Endothelial cell of umbilical vein (primary cell): Measurements from ENCODE around the gene LCTL. TPM values are rescaled to one million over a fixed set of nuclear protein-coding genes. Genes with fewer than 3 reads are reported as not detected.

Experiments used
- BruUV-seq: library from RNA; stranded (reverse); fragments of 400-500 nt; replicated peaks from 2 replicates; lab custom pipeline; 2021; lab: Mats Ljungman, UMichigan
- CTCF ChIA-PET: fragments of 300-600, 350-600 bp; sonication (Branson Sonifier 250); formaldehyde crosslinking; loops from one replicate; lab custom pipeline; 2021; ENCODE audit warnings: antibody characterized with exemption, inconsistent platforms; lab: Charles Lee
- POLR2A ChIA-PET: fragments of 300-600, 350-600 bp; sonication (Branson Sonifier 250); formaldehyde crosslinking; loops from one replicate; lab custom pipeline; 2021; ENCODE audit warnings: antibody characterized with exemption, inconsistent platforms; lab: Charles Lee
- DNase-seq: peaks from one replicate; pipeline ENCODE4 v3.0.0-alpha.2; 2011; ENCODE audit warnings: low read depth, low spot score
- FAIRE-seq: peaks from 2 replicates; lab custom pipeline; 2011; peaks lifted over from hg19 to GRCh38; lab: Jason Lieb, UNC
- H2AFZ ChIP-seq: 2 replicates; pipeline ENCODE4 v1.6.0; 2012; ENCODE audit warnings: low read depth, low read length, control low read depth, inconsistent platforms
- H3K27ac ChIP-seq: 2 replicates; pipeline ENCODE4 v1.5.1; 2011; ENCODE audit warnings: low read depth, mild to moderate bottlenecking, control low read depth, low read length, moderate library complexity; ENCODE audit not compliant: insufficient read depth
- H3K27me3 ChIP-seq, 2 experiments: 2 replicates each; pipeline versions ENCODE4 v1.6.0 to v1.6.1; 2011; ENCODE audit warnings: low read length in 2 of 2, mixed read lengths in 1 of 2; ENCODE audit not compliant: control insufficient read depth in 2 of 2, insufficient read depth in 2 of 2
- H3K36me3 ChIP-seq, 2 experiments: 2 replicates in 1 of 2; 3 replicates in 1 of 2; pipeline ENCODE4 v1.5.1; 2011; ENCODE audit warnings: low read length in 2 of 2, mild to moderate bottlenecking in 1 of 2, moderate library complexity in 1 of 2; ENCODE audit not compliant: control insufficient read depth in 2 of 2, insufficient read depth in 2 of 2; ENCODE audit errors: extremely low read depth in 1 of 2
- H3K4me1 ChIP-seq: 3 replicates; pipeline ENCODE4 v1.5.1; 2011; ENCODE audit warnings: mild to moderate bottlenecking, low read length; ENCODE audit not compliant: control insufficient read depth, insufficient read depth; ENCODE audit errors: extremely low read depth
- H3K4me2 ChIP-seq: 2 replicates; pipeline ENCODE4 v1.6.1; 2011; ENCODE audit warnings: low read length, control low read depth, mixed read lengths; ENCODE audit not compliant: insufficient read depth
- H3K4me3 ChIP-seq, 3 experiments: fragments of 200-600 bp in 1 of 3; sonication (generic), shearing (Covaris generic) in 1 of 3; replicated peaks in 1 of 3; 2 replicates each; pipeline ENCODE4 v1.5.1; 2011 to 2016; ENCODE audit warnings: control low read depth in 3 of 3, low read length in 3 of 3, mild to moderate bottlenecking in 2 of 3, inconsistent platforms in 1 of 3, low read depth in 1 of 3, moderate library complexity in 1 of 3; ENCODE audit not compliant: insufficient read depth in 1 of 3
- H3K79me2 ChIP-seq: 2 replicates; pipeline ENCODE4 v1.6.0; 2012; ENCODE audit warnings: low read length, inconsistent platforms; ENCODE audit not compliant: control insufficient read depth, insufficient read depth
- H3K9ac ChIP-seq: replicated peaks from 2 replicates; pipeline ENCODE3; 2011; ENCODE audit warnings: low read length, control low read depth; ENCODE audit not compliant: insufficient read depth; ENCODE audit errors: extremely low read depth
- H3K9me1 ChIP-seq: replicated peaks from 3 replicates; pipeline ENCODE4 v1.6.0; 2011; ENCODE audit warnings: mild to moderate bottlenecking, low read length; ENCODE audit not compliant: control insufficient read depth, insufficient read depth; ENCODE audit errors: extremely low read depth
- H3K9me3 ChIP-seq: replicated peaks from 2 replicates; pipeline ENCODE4 v1.5.1; 2012; ENCODE audit warnings: low read length, inconsistent platforms; ENCODE audit not compliant: control insufficient read depth, insufficient read depth
- H4K20me1 ChIP-seq: replicated peaks from 2 replicates; pipeline ENCODE3; 2011; ENCODE audit warnings: mild to moderate bottlenecking, low read length; ENCODE audit not compliant: control insufficient read depth, insufficient read depth; ENCODE audit errors: extremely low read depth
- EZH2 ChIP-seq: IDR thresholded peaks from 2 replicates; pipeline ENCODE4 v1.6.1; 2012; ENCODE audit warnings: borderline replicate concordance, low read depth, mild to moderate bottlenecking, moderate library complexity, low read length, inconsistent platforms; ENCODE audit not compliant: severe bottlenecking
- FOS ChIP-seq: IDR thresholded peaks from 2 replicates; pipeline ENCODE4 v1.6.1; 2011; ENCODE audit warnings: mild to moderate bottlenecking, low read length, moderate library complexity, borderline replicate concordance; ENCODE audit not compliant: insufficient read depth
- GATA2 ChIP-seq: IDR thresholded peaks from 2 replicates; pipeline ENCODE4 v1.7.0; 2011; ENCODE audit warnings: low read depth, mild to moderate bottlenecking, moderate library complexity, mixed read lengths, low read length; ENCODE audit not compliant: insufficient read length, insufficient read depth
- JUN ChIP-seq: IDR thresholded peaks from 2 replicates; pipeline ENCODE4 v1.6.1; 2011; ENCODE audit warnings: borderline replicate concordance, low read depth; ENCODE audit not compliant: insufficient read length, insufficient read depth
- MYC ChIP-seq: IDR thresholded peaks from one replicate; pipeline ENCODE4 v1.6.1; 2011; ENCODE audit warnings: mild to moderate bottlenecking, low read depth, low read length
- POLR2A ChIP-seq: IDR thresholded peaks from 2 replicates; pipeline ENCODE4 v1.6.1; 2012; ENCODE audit warnings: low read depth, mild to moderate bottlenecking, control low read depth, low read length
- POLR2AphosphoS5 ChIP-seq: IDR thresholded peaks from 2 replicates; pipeline ENCODE4 v1.6.1; 2012; ENCODE audit warnings: low read depth, mild to moderate bottlenecking, control low read depth, low read length, moderate library complexity; ENCODE audit not compliant: insufficient read depth
- dilution Hi-C: fragments of 300-500 bp; cut with MboI; formaldehyde crosslinking; loops from one replicate; pipeline ENCODE4 v1.15.0; 2019; ENCODE audit warnings: low sequenced_read_pairs; ENCODE audit not compliant: extremely low pct_ligation_motif_present
- intact Hi-C: fragments of 100-400 bp; cut with micrococcal nuclease; formaldehyde crosslinking; loops from one replicate; pipeline ENCODE4 v1.10.0; 2022
- polyA plus RNA-seq, 4 experiments: library from polyadenylated mRNA; depleted of rRNA in 3 of 4; stranded (reverse) in 3 of 4; unstranded in 1 of 4; fragments of >200 nt; gene quantifications; 2 replicates each; pipeline versions ENCODE4 v1.2.1 to v1.2.3, GENCODE V29; 2011 to 2012; ENCODE audit warnings: missing spikeins in 1 of 4
- total RNA-seq: library from RNA; stranded (reverse); gene quantifications from 2 replicates; pipeline ENCODE4 v1.2.3, GENCODE V29; 2021
- TF ChIP-seq, protein P1 (sequence below): IDR thresholded peaks from 2 replicates; pipeline ENCODE4 v1.6.1; 2011; ENCODE audit not compliant: insufficient read depth, insufficient read length
- TF ChIP-seq, protein P2 (sequence below), 2 donors: IDR thresholded peaks; 1 replicate in 1 of 2; 2 replicates in 1 of 2; pipeline ENCODE4 v1.5.1; 2011; ENCODE audit warnings: low read length in 2 of 2, mild to moderate bottlenecking in 2 of 2, moderate library complexity in 2 of 2, control low read depth in 1 of 2, inconsistent platforms in 1 of 2, low read depth in 1 of 2; ENCODE audit not compliant: insufficient read depth in 1 of 2; ENCODE audit errors: extremely low read depth in 1 of 2

The LCTL gene
- total and polyA plus RNA-seq, 2 donors (not counting 3 experiments of a cell fraction or from before 2014, with no cell fraction given) = 0.04 TPM; not detected in 1

DNA sequence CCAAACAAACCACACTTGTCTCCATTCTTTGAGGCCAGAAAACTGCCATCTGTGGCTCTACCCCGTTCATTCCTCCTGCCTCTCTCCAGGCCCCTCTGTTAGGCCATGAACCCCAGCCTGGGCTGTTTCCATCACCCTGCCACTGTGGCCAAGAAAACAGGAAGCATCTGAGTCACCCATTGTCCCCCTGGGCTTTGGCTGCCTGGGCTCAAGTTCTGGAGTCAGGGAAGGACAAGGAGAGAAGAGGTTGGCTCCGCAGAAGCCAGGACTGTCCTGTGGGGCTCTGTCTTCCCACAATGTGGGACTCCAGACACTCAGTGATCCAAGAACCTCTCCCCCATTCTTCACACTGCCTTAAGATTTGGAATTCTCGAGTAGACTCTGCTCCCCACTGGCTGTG, 14.8 kb upstream of the LCTL start:
- Histone ChIP-seq H3K4me2 (peak overlapping the region; percentile 38), H3K27me3 (no peaks in the 10 kb centered on the region), H4K20me1 (no peaks in the 10 kb centered on the region), H3K9me3 (no peaks in the 10 kb centered on the region), H3K9ac (no peak overlapping the region), H3K9me1 (no peaks in the 10 kb centered on the region), H3K4me1 (peaks cover 34% of the 10 kb centered on the region), H3K79me2 (no peaks in the 10 kb centered on the region), H3K36me3 (no peaks in the 10 kb centered on the region), H3K4me3 (no peak overlapping the region), H3K27ac (peak overlapping the region; percentile 66), H2AFZ (peak overlapping the region; percentile 28)
- TF ChIP-seq EZH2 (no peak), MYC (no peak), POLR2AphosphoS5 (peak; percentile 23), FOS (peak; percentile 62), POLR2A (peak; percentile 16), GATA2 (no peak), JUN (peak; percentile 73)
- TF ChIP-seq, protein P1, sequence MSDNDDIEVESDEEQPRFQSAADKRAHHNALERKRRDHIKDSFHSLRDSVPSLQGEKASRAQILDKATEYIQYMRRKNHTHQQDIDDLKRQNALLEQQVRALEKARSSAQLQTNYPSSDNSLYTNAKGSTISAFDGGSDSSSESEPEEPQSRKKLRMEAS = no peak
- TF ChIP-seq, protein P2, sequence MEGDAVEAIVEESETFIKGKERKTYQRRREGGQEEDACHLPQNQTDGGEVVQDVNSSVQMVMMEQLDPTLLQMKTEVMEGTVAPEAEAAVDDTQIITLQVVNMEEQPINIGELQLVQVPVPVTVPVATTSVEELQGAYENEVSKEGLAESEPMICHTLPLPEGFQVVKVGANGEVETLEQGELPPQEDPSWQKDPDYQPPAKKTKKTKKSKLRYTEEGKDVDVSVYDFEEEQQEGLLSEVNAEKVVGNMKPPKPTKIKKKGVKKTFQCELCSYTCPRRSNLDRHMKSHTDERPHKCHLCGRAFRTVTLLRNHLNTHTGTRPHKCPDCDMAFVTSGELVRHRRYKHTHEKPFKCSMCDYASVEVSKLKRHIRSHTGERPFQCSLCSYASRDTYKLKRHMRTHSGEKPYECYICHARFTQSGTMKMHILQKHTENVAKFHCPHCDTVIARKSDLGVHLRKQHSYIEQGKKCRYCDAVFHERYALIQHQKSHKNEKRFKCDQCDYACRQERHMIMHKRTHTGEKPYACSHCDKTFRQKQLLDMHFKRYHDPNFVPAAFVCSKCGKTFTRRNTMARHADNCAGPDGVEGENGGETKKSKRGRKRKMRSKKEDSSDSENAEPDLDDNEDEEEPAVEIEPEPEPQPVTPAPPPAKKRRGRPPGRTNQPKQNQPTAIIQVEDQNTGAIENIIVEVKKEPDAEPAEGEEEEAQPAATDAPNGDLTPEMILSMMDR (IDR thresholded peaks at IDR 0.05; ENCODE audit: extremely low read depth in 1 of 2, insufficient read depth in 1 of 2, low read depth in 1 of 2, low read length in 2 of 2) = no peak
- ChIA-PET CTCF (interaction anchor here (2.1 kb wide), 1 partner anchor 14 kb away, joined by 6 read pairs; the partner anchor contains the start of gene LCTL), POLR2A (no interaction called here)
- dilution Hi-C loops (no loop called here), intact Hi-C loops (no loop called here)
- BruUV-seq = no TSS peak
- peak; percentile 94 for FAIRE-seq
- peak; percentile 90 for DNase-seq
